GM19238 (cell line): ENCODE measurements around the gene GNG2.

Experiments
- DNase-seq: peaks from one replicate; pipeline ENCODE4 v3.0.0; 2011; ENCODE audit warnings: low spot score; ENCODE audit not compliant: insufficient read length

GNG2 gene

GRCh38 chr14:51860164-51860824 is at the start of gene GNG2:
GNG2 (plus strand) TSS chr14:51860612; CDS start chr14:51950679, 90,067 bp downstream.
- peak; percentile 63 for DNase-seq

- DNase-seq: no peak
Observed at GRCh38 chr14:51811706-51812105, 48.7 kb upstream of the GNG2 start.

GRCh38 chr14:51816031-51816430 is 44.4 kb upstream of the GNG2 start:
- DNase-seq: no peak

GRCh38 chr14:51817326-51817725 is 43.1 kb upstream of the GNG2 start:
- no peak for DNase-seq

GRCh38 chr14:51818748-51819380 is 41.5 kb upstream of the GNG2 start:
- no peak for DNase-seq

- DNase-seq: no peak
Observed at GRCh38 chr14:51821822-51822221, 38.6 kb upstream of the GNG2 start.

GRCh38 chr14:51822499-51822898 is 37.9 kb upstream of the GNG2 start:
- no peak for DNase-seq

GRCh38 chr14:51823706-51824105 is 36.7 kb upstream of the GNG2 start:
- no peak for DNase-seq

GRCh38 chr14:51824191-51824590 is 36.2 kb upstream of the GNG2 start:
- DNase-seq: no peak

- no peak for DNase-seq
Observed at GRCh38 chr14:51825926-51826325, 34.5 kb upstream of the GNG2 start.

GRCh38 chr14:51828017-51828797 is 32.2 kb upstream of the GNG2 start:
- peak; percentile 32 for DNase-seq

- no peak for DNase-seq
Observed at GRCh38 chr14:51834240-51834639, 26.2 kb upstream of the GNG2 start.

- DNase-seq: no peak
Observed at GRCh38 chr14:51836417-51836816, 24.0 kb upstream of the GNG2 start.

- DNase-seq: no peak
Observed at GRCh38 chr14:51844081-51844881, 16.1 kb upstream of the GNG2 start.

GRCh38 chr14:51845811-51846210 is 14.6 kb upstream of the GNG2 start:
- no peak for DNase-seq

GRCh38 chr14:51846631-51847488 is 13.6 kb upstream of the GNG2 start:
- peak; percentile 70 for DNase-seq

GRCh38 chr14:51847489-51847796 is 13.0 kb upstream of the GNG2 start:
- no peak for DNase-seq

- DNase-seq: no peak
Observed at GRCh38 chr14:51848120-51848519, 12.3 kb upstream of the GNG2 start.

GRCh38 chr14:51849097-51849496 is 11.3 kb upstream of the GNG2 start:
- DNase-seq: no peak

- no peak for DNase-seq
Observed at GRCh38 chr14:51850651-51851050, 9.8 kb upstream of the GNG2 start.

- DNase-seq: no peak
Observed at GRCh38 chr14:51852541-51852940, 7.9 kb upstream of the GNG2 start.
